SJSA1 (cell line): Measurements from ENCODE around the gene LRMDA. TPM values are rescaled to one million over a fixed set of nuclear protein-coding genes. Genes with fewer than 3 reads are reported as not detected.
"Not testable (repeated sequence)": the region's sequence is repeated elsewhere in the genome, so short reads cannot be mapped to it uniquely, and the experiment has no call there.

Source experiments
- DNase-seq, 2 experiments: peaks; one replicate each; pipeline ENCODE4 v3.0.0-alpha.2; 2015 to 2020; ENCODE audit warnings: low spot score in 2 of 2, low read depth in 1 of 2
- H3K27ac ChIP-seq: fragments of 250-450 bp; sonication (Bioruptor Pico); 2 replicates; pipeline ENCODE4 v1.5.1; 2020; ENCODE audit warnings: mild to moderate bottlenecking, moderate library complexity
- H3K27me3 ChIP-seq: fragments of 250-450 bp; sonication (Bioruptor Pico); replicated peaks from 2 replicates; pipeline ENCODE4 v1.5.1; 2020; ENCODE audit warnings: mild to moderate bottlenecking, moderate library complexity
- H3K36me3 ChIP-seq: fragments of 250-450 bp; sonication (Bioruptor Pico); 2 replicates; pipeline ENCODE4 v1.5.1; 2020; ENCODE audit warnings: mild to moderate bottlenecking
- H3K4me1 ChIP-seq: fragments of 250-450 bp; sonication (Bioruptor Pico); replicated peaks from 2 replicates; pipeline ENCODE4 v1.6.1; 2021; ENCODE audit warnings: mild to moderate bottlenecking
- H3K4me3 ChIP-seq: fragments of 250-450 bp; sonication (Bioruptor Pico); 2 replicates; pipeline ENCODE4 v1.5.1; 2020; ENCODE audit warnings: mild to moderate bottlenecking
- H3K9me3 ChIP-seq: fragments of 250-450 bp; sonication (Bioruptor Pico); replicated peaks from 2 replicates; pipeline ENCODE4 v1.5.1; 2020; ENCODE audit warnings: mild to moderate bottlenecking
- total RNA-seq: library from RNA; depleted of rRNA; stranded (reverse); fragments of >200 nt; shearing (Covaris generic); gene quantifications from 2 replicates; pipeline ENCODE4 v1.2.3, GENCODE V29; 2014

LRMDA gene
- total RNA-seq, 1 experiment from 2014 or later = not detected

GRCh38 chr10:76045174-76045573, 613.8 kb downstream of the LRMDA start:
- no peaks in the 10 kb centered on the region for H3K9me3 ChIP-seq
- no peak overlapping the region for H3K4me3 ChIP-seq
- H3K27ac ChIP-seq = no peak overlapping the region
- H3K27me3 ChIP-seq = no peaks in the 10 kb centered on the region
- H3K36me3 ChIP-seq = no peaks in the 10 kb centered on the region
- H3K4me1 ChIP-seq = no peaks in the 10 kb centered on the region
- DNase-seq = no peak

- H3K27me3 ChIP-seq = no peaks in the 10 kb centered on the region
- no peaks in the 10 kb centered on the region for H3K9me3 ChIP-seq
- no peak overlapping the region for H3K27ac ChIP-seq
- no peaks in the 10 kb centered on the region for H3K36me3 ChIP-seq
- no peak for DNase-seq
- no peaks in the 10 kb centered on the region for H3K4me1 ChIP-seq
- no peak overlapping the region for H3K4me3 ChIP-seq
Measured at GRCh38 chr10:76047521-76047920, 616.1 kb downstream of the LRMDA start.

- no peak for DNase-seq
- Histone ChIP-seq H3K9me3 (no peaks in the 10 kb centered on the region), H3K27ac (no peak overlapping the region), H3K4me1 (no peaks in the 10 kb centered on the region), H3K27me3 (no peaks in the 10 kb centered on the region), H3K36me3 (no peaks in the 10 kb centered on the region), H3K4me3 (no peak overlapping the region)
Measured at GRCh38 chr10:76049581-76050290, 618.3 kb downstream of the LRMDA start.

DNA sequence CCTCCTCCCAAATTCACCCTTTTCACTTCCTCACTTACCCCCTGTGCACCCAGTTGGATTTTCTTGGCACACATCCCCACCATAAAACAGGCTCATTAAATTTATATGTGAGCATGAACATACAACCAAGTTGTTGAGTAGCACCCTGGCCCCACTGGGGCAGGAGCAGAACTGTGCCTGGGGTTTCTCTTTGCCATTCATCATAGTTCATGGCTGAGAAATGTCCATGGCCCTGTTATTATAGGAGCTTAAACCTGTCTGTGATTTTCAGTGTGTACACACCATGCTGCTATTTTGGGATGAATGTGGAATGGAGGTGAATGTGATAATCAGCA, 618.8 kb downstream of the LRMDA start:
- Histone ChIP-seq H3K36me3 (no peaks in the 10 kb centered on the region), H3K4me3 (no peak overlapping the region), H3K4me1 (no peaks in the 10 kb centered on the region), H3K9me3 (no peaks in the 10 kb centered on the region), H3K27me3 (no peaks in the 10 kb centered on the region), H3K27ac (no peak overlapping the region)
- no peak for DNase-seq

DNA sequence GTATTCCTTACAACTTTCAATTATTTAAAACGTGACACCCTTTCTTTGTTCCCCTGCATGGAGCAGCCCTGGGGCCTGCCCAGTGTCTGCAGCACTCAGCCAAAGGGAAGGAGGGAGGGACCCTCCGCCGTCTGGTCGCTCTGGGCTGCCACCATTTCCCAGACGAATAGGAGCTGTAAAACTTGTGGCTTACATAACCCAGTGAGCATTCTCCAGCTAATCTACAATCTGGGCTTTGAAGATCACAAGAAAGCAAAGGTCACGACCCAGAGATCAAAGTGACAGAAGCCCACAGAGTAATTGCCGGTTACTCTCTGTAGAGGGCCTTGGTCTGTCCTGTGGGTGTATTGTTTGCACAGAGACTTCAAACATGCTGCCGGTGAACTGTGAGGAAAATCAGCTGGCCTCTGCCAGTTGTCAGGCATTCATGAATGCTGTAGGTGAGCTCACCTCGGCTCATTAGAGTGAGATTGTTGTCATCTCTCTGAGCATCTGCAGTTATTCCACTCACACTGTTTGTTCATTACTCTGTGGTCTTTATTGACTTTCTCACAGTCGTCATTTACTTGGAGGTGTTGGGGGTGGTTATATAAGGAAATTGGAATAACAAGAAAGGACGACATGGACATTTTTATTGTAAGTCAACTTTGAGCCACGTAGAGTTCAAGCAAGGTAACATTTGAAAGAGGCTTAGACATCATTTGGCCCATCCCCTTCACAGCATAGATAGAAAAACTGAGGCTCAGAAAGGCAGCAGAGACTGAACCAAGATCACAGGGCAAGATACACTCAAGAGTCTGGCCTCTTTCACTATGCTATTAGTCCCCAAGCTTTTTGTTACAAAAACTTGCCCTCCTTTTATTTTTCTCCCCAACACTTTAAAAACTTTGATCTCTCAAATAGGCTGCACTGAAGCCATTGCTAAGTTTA, 619.8 kb downstream of the LRMDA start:
- H3K4me1 ChIP-seq = no peaks in the 10 kb centered on the region
- no peak overlapping the region for H3K4me3 ChIP-seq
- no peaks in the 10 kb centered on the region for H3K27me3 ChIP-seq
- DNase-seq = no peak
- H3K36me3 ChIP-seq = no peaks in the 10 kb centered on the region
- no peak overlapping the region for H3K27ac ChIP-seq
- H3K9me3 ChIP-seq = no peaks in the 10 kb centered on the region

GRCh38 chr10:76052682-76053503, 621.5 kb downstream of the LRMDA start:
- Histone ChIP-seq H3K27me3 (no peaks in the 10 kb centered on the region), H3K4me3 (no peak overlapping the region), H3K4me1 (no peaks in the 10 kb centered on the region), H3K27ac (no peak overlapping the region), H3K9me3 (0 out of 2 replicates have a peak, but pooled peaks cover 3% of the 10 kb centered on the region), H3K36me3 (no peaks in the 10 kb centered on the region)
- DNase-seq = no peak

DNA sequence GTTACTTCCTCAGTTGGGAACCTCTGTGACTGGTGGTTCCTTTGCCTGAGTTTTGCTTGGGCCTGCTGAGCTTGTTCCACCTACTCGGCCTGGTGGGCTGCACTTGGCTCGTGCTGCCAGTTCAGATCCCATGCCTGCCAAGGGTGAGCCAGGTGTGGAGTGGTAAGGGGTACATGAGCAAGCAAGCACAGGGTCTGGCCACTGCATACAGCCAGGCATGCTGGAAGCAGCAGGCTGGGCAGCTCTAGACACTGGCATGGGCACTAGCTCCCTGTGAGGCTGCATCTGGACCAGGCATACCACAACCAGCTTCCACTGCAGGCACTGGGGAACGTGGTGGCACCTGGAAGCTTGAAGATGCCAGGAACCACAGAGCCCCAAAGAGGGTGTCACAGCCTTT, 624.0 kb downstream of the LRMDA start:
- no peak overlapping the region for H3K4me3 ChIP-seq
- no peaks in the 10 kb centered on the region for H3K36me3 ChIP-seq
- no peaks in the 10 kb centered on the region for H3K27me3 ChIP-seq
- H3K4me1 ChIP-seq = no peaks in the 10 kb centered on the region
- H3K9me3 ChIP-seq = 0 out of 2 replicates have a peak, but pooled peaks cover 3% of the 10 kb centered on the region
- H3K27ac ChIP-seq = no peak overlapping the region
- DNase-seq = no peak

DNA sequence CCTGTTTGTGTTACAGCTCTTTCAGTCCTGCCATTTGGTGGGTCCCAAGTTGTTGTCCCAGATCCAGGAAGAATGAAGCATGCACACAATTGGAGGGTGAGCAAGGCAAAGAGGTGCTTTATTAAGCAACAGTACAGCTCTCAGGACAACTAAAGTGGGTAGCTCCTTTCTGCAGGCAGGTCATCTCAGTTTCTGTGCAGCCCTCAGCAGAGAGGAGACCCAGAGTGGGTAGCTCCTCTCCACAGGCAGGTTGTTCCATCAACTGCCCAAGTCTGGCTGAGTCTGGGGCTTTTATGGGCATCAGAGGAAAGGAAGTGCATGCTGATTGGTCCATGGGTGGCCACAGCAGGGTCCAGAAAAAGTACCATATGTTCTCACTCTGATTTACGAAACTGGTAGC, 624.5 kb downstream of the LRMDA start:
- Histone ChIP-seq H3K4me3 (no peak overlapping the region), H3K4me1 (no peaks in the 10 kb centered on the region), H3K9me3 (0 out of 2 replicates have a peak, but pooled peaks cover 5% of the 10 kb centered on the region), H3K27me3 (no peaks in the 10 kb centered on the region), H3K36me3 (no peaks in the 10 kb centered on the region), H3K27ac (no peak overlapping the region)
- no peak for DNase-seq

- DNase-seq, H3K27me3 ChIP-seq, H3K4me3 ChIP-seq, H3K4me1 ChIP-seq, H3K36me3 ChIP-seq, H3K27ac ChIP-seq, H3K9me3 ChIP-seq: not testable (repeated sequence)
Measured at GRCh38 chr10:76060993-76061392, 629.6 kb downstream of the LRMDA start.

GRCh38 chr10:76066457-76066856, 635.0 kb downstream of the LRMDA start:
- H3K9me3 ChIP-seq = no peaks in the 10 kb centered on the region
- no peaks in the 10 kb centered on the region for H3K4me1 ChIP-seq
- no peaks in the 10 kb centered on the region for H3K27me3 ChIP-seq
- H3K36me3 ChIP-seq = no peaks in the 10 kb centered on the region
- H3K27ac ChIP-seq = no peak overlapping the region
- H3K4me3 ChIP-seq = no peak overlapping the region
- DNase-seq = no peak

DNA sequence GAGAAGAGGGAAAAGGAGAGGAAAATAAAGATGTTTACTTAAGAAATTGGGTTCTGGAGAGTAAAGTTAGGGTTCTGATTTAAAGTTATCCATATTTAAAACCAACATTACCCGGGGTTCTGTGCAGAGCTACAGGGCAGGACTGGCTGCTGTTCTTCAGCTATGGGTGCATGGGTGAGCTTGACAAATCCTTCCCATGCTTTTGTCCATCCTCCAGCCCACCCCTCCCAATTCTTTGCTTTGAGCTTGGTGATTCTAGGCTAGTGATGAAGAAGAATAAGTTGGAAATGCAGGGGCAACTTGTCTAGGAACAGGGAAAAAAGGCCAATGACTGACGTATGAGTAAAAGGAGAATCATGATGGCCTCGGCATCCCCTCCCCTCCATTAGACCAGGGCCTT, 636.0 kb downstream of the LRMDA start:
- no peak for DNase-seq
- Histone ChIP-seq H3K27ac (no peak overlapping the region), H3K4me3 (no peak overlapping the region), H3K27me3 (no peaks in the 10 kb centered on the region), H3K4me1 (no peaks in the 10 kb centered on the region), H3K9me3 (no peaks in the 10 kb centered on the region), H3K36me3 (no peaks in the 10 kb centered on the region)

DNA sequence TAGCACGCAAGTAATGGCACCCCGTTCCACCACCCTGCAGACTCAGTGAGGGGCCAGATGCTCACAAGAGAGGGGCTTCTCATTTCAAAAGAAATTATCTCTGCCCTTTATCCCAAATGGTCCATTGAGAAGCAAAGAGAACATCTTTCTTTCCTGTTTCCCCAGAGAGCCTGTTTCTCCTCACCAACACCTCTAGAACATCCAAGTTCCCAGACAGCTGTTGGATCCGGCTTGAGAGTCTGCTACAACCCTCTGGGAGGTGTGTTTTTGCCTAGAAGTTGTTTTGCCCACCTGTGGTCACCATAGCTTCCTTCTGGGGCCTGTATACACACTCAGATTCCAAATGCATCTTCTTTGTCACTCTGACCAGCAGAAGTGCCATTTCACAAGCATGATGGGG, 637.4 kb downstream of the LRMDA start:
- Histone ChIP-seq H3K4me1 (no peaks in the 10 kb centered on the region), H3K9me3 (no peaks in the 10 kb centered on the region), H3K27me3 (no peaks in the 10 kb centered on the region), H3K4me3 (no peak overlapping the region), H3K36me3 (no peaks in the 10 kb centered on the region), H3K27ac (no peak overlapping the region)
- no peak for DNase-seq

DNA sequence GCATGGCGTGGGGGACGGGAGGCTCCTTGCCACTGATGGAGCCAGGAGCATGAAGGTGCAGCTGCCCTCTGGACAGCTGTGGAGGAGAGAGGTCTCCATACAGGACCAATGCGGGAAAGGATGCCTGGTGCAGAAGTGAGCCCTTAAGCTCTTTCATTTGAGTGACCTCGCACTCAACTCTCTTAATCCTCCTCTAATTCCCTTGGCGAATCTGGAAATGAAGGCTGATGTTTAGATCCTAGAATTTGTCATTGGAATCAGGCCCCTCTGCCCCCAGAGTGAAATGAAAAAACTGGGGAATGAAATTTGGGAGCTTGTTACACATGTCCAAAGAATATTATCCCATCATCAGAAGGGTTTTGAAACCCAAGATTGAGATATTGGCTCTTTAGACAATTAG, 639.5 kb downstream of the LRMDA start:
- Histone ChIP-seq H3K27me3 (no peaks in the 10 kb centered on the region), H3K4me1 (no peaks in the 10 kb centered on the region), H3K4me3 (no peak overlapping the region), H3K27ac (no peak overlapping the region), H3K9me3 (no peaks in the 10 kb centered on the region), H3K36me3 (no peaks in the 10 kb centered on the region)
- no peak for DNase-seq
